Measurements from ENCODE around the gene IRF9. TPM values are rescaled to one million over a fixed set of nuclear protein-coding genes. Genes with fewer than 3 reads are reported as not detected.

Gene IRF9
- total and polyA plus RNA-seq, 2 of the 13 experiments (the other 11 are each of a cell fraction or from before 2014, with no cell fraction given): 14.9 to 49.7 TPM

- TF ChIP-seq BRF2 (CRISPR knock-in tag; IDR thresholded peaks at IDR 0.05): no peak
- TF ChIP-seq, protein P1, sequence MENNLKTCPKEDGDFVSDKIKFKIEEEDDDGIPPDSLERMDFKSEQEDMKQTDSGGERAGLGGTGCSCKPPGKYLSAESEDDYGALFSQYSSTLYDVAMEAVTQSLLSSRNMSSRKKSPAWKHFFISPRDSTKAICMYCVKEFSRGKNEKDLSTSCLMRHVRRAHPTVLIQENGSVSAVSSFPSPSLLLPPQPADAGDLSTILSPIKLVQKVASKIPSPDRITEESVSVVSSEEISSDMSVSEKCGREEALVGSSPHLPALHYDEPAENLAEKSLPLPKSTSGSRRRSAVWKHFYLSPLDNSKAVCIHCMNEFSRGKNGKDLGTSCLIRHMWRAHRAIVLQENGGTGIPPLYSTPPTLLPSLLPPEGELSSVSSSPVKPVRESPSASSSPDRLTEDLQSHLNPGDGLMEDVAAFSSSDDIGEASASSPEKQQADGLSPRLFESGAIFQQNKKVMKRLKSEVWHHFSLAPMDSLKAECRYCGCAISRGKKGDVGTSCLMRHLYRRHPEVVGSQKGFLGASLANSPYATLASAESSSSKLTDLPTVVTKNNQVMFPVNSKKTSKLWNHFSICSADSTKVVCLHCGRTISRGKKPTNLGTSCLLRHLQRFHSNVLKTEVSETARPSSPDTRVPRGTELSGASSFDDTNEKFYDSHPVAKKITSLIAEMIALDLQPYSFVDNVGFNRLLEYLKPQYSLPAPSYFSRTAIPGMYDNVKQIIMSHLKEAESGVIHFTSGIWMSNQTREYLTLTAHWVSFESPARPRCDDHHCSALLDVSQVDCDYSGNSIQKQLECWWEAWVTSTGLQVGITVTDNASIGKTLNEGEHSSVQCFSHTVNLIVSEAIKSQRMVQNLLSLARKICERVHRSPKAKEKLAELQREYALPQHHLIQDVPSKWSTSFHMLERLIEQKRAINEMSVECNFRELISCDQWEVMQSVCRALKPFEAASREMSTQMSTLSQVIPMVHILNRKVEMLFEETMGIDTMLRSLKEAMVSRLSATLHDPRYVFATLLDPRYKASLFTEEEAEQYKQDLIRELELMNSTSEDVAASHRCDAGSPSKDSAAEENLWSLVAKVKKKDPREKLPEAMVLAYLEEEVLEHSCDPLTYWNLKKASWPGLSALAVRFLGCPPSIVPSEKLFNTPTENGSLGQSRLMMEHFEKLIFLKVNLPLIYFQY (CRISPR knock-in tag; IDR thresholded peaks at IDR 0.05; ENCODE audit: borderline replicate concordance): no peak
Measured at GRCh38 chr14:24150993-24151392, 10.1 kb upstream of the IRF9 start (continued).

DNA sequence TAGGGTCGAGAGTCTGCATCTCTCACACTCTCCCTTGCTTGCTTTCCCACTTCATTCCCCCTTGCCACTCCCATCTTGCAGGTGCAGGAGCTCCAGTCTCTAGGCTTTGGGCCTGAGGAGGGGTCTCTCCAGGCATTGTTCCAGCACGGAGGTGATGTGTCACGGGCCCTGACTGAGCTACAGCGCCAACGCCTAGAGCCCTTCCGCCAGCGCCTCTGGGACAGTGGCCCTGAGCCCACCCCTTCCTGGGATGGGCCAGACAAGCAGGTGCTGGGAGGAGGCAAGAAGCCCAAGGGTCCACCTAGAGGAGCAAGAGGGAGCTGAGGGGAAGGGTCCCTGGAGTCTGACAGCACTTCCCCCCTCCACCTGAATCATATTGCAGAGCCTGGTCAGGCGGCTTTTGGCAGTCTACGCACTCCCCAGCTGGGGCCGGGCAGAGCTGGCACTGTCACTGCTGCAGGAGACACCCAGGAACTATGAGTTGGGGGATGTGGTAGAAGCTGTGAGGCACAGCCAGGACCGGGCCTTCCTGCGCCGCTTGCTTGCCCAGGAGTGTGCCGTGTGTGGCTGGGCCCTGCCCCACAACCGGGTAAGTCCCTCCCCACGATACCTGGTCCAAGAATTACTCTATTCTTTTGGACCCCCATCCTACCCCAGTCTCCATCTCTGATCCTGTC lies 9.5 kb upstream of the IRF9 start:
- no peak for ATAC-seq
- H3K9me3 ChIP-seq (ENCODE audit: low read length): no peaks in the 10 kb centered on the region
- FAIRE-seq: no peak
- H3K27me3 ChIP-seq (ENCODE audit: control insufficient read depth in 1 of 2, insufficient read depth in 2 of 2, low read length in 2 of 2): no peaks in the 10 kb centered on the region; a peak in 1 of 5 replicates
- in situ Hi-C loops (cut with HindIII; ENCODE audit: extremely low pct_ligation_motif_present, low pct_unique_long_range_greater_than_20kb) (no loop called here), intact Hi-C loops (cut with micrococcal nuclease; ENCODE audit: unreplicated experiment) (no loop called here)
- H3K36me3 ChIP-seq (replicated peaks in 1 of 2; ENCODE audit: control insufficient read depth in 1 of 2, insufficient read depth in 2 of 2, low read length in 2 of 2): peaks cover 49 to 57% of the 10 kb centered on the region in 2 experiments
- ChIA-PET POLR2A (interaction anchor here (1.3 to 11.8 kb wide), 5 partner anchors 8 to 37 kb away, joined by 3 to 233 read pairs (median 22); partner anchors contain the start of genes DCAF11, EMC9, IRF9 and NRL), CTCF (ENCODE audit: low intra/inter-chr PET ratio, low total read pairs) (no interaction called here)
- H3K9ac ChIP-seq (ENCODE audit: insufficient read depth, low read depth, low read length): no peak overlapping the region
- H3K4me1 ChIP-seq (ENCODE audit: insufficient read depth, low read length): peaks cover 20% of the 10 kb centered on the region
- peaks cover 7% of the 10 kb centered on the region for H4K20me1 ChIP-seq (ENCODE audit: insufficient read depth, low read length)
- 96% methylated on average over 16 of the region's 16 CpGs for WGBS (ENCODE audit: low lambda C conversion rate)
- BruUV-seq (replicated peaks): no TSS peak
- H2AFZ ChIP-seq (ENCODE audit: low read length): no peak overlapping the region
- no peak overlapping the region for H3K4me2 ChIP-seq (ENCODE audit: low read depth, low read length)
- no peak overlapping the region for H3K4me3 ChIP-seq (replicated peaks in 1 of 3; ENCODE audit: insufficient read depth in 1 of 3, low read depth in 2 of 3, low read length in 3 of 3)
- H3K27ac ChIP-seq (ENCODE audit: extremely low read length, insufficient read depth, low read length): no peak overlapping the region
- no peak for DNase-seq (ENCODE audit: low spot score)
- H3K79me2 ChIP-seq (ENCODE audit: insufficient read depth, low read length): peaks cover 20% of the 10 kb centered on the region
- no peak for TF ChIP-seq SMYD3 (CRISPR knock-in tag; IDR thresholded peaks at IDR 0.05)
- TF ChIP-seq AGO2 (optimal IDR thresholded peaks at IDR 0.05; ENCODE audit: low read depth, low read length): peak; percentile 79
- no peak for TF ChIP-seq ZNF75D (CRISPR knock-in tag; IDR thresholded peaks at IDR 0.05; ENCODE audit: borderline replicate concordance)
- TF ChIP-seq, protein P2, sequence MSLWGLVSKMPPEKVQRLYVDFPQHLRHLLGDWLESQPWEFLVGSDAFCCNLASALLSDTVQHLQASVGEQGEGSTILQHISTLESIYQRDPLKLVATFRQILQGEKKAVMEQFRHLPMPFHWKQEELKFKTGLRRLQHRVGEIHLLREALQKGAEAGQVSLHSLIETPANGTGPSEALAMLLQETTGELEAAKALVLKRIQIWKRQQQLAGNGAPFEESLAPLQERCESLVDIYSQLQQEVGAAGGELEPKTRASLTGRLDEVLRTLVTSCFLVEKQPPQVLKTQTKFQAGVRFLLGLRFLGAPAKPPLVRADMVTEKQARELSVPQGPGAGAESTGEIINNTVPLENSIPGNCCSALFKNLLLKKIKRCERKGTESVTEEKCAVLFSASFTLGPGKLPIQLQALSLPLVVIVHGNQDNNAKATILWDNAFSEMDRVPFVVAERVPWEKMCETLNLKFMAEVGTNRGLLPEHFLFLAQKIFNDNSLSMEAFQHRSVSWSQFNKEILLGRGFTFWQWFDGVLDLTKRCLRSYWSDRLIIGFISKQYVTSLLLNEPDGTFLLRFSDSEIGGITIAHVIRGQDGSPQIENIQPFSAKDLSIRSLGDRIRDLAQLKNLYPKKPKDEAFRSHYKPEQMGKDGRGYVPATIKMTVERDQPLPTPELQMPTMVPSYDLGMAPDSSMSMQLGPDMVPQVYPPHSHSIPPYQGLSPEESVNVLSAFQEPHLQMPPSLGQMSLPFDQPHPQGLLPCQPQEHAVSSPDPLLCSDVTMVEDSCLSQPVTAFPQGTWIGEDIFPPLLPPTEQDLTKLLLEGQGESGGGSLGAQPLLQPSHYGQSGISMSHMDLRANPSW (CRISPR knock-in tag; IDR thresholded peaks at IDR 0.05; ENCODE audit: borderline replicate concordance): no peak
- TF ChIP-seq, protein P3, sequence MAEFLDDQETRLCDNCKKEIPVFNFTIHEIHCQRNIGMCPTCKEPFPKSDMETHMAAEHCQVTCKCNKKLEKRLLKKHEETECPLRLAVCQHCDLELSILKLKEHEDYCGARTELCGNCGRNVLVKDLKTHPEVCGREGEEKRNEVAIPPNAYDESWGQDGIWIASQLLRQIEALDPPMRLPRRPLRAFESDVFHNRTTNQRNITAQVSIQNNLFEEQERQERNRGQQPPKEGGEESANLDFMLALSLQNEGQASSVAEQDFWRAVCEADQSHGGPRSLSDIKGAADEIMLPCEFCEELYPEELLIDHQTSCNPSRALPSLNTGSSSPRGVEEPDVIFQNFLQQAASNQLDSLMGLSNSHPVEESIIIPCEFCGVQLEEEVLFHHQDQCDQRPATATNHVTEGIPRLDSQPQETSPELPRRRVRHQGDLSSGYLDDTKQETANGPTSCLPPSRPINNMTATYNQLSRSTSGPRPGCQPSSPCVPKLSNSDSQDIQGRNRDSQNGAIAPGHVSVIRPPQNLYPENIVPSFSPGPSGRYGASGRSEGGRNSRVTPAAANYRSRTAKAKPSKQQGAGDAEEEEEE (CRISPR knock-in tag; IDR thresholded peaks at IDR 0.05; ENCODE audit: borderline replicate concordance): no peak
- no peak for TF ChIP-seq NFE2L1 (CRISPR knock-in tag; IDR thresholded peaks at IDR 0.05; ENCODE audit: borderline replicate concordance)
- TF ChIP-seq CREB1 (IDR thresholded peaks at IDR 0.05): no peak
- TF ChIP-seq CREB1 (CRISPR knock-in tag; IDR thresholded peaks at IDR 0.05): no peak
- TF ChIP-seq SAFB2 (CRISPR knock-in tag; IDR thresholded peaks at IDR 0.05; ENCODE audit: borderline replicate concordance, low read depth): no peak
- peak; percentile 86 for TF ChIP-seq HES4 (CRISPR knock-in tag; IDR thresholded peaks at IDR 0.05; ENCODE audit: borderline replicate concordance)

Data from HepG2 (cell line).